ENCODE results near the gene FAM193A.
A peak's percentile ranks its signal among the peaks of the same experiment; 100 is the strongest.
"Not testable (repeated sequence)": the region's sequence is repeated elsewhere in the genome, so short reads cannot be mapped to it uniquely, and the experiment has no call there.

Gene FAM193A

GRCh38 chr4:2652415-2653160 lies 116.1 kb downstream of the FAM193A start:
- H3K27ac Mint-ChIP-seq, result peak overlapping the region; percentile 57
- H3K9me3 Mint-ChIP-seq, result no peaks in the 10 kb centered on the region
- DNase-seq (no peak), ATAC-seq (peak; percentile 34)
- H3K27me3 Mint-ChIP-seq, result no peaks in the 10 kb centered on the region
- no peak overlapping the region for H3K4me3 Mint-ChIP-seq
- peaks cover 29% of the 10 kb centered on the region for H3K4me1 Mint-ChIP-seq
- H3K36me3 Mint-ChIP-seq (ENCODE audit: low read depth), result peaks cover 33% of the 10 kb centered on the region

GRCh38 chr4:2660596-2661211 lies 124.3 kb downstream of the FAM193A start:
- peaks cover 49% of the 10 kb centered on the region for H3K36me3 Mint-ChIP-seq (ENCODE audit: low read depth)
- ATAC-seq, result no peak

GRCh38 chr4:2662598-2662997 lies 126.2 kb downstream of the FAM193A start:
- H3K27me3 Mint-ChIP-seq, result no peaks in the 10 kb centered on the region
- no peak overlapping the region for H3K27ac Mint-ChIP-seq
- ATAC-seq, result no peak
- peaks cover 22% of the 10 kb centered on the region for H3K4me1 Mint-ChIP-seq
- H3K9me3 Mint-ChIP-seq, result no peaks in the 10 kb centered on the region
- DNase-seq, result no peak
- H3K4me3 Mint-ChIP-seq, result no peak overlapping the region
- H3K36me3 Mint-ChIP-seq (ENCODE audit: low read depth), result peaks cover 57% of the 10 kb centered on the region

More at GRCh38 chr4:2660596-2661211, 124.3 kb downstream of the FAM193A start:
- no peak overlapping the region for H3K27ac Mint-ChIP-seq
- H3K4me3 Mint-ChIP-seq, result no peak overlapping the region
- no peaks in the 10 kb centered on the region for H3K9me3 Mint-ChIP-seq
- H3K4me1 Mint-ChIP-seq, result peaks cover 5% of the 10 kb centered on the region
- DNase-seq, result no peak
- H3K27me3 Mint-ChIP-seq, result no peaks in the 10 kb centered on the region

- no peaks in the 10 kb centered on the region for H3K9me3 Mint-ChIP-seq
- no peaks in the 10 kb centered on the region for H3K27me3 Mint-ChIP-seq
- peaks cover 57% of the 10 kb centered on the region for H3K36me3 Mint-ChIP-seq (ENCODE audit: low read depth)
- DNase-seq (no peak), ATAC-seq (no peak)
- H3K4me1 Mint-ChIP-seq, result peaks cover 23% of the 10 kb centered on the region
- no peak overlapping the region for H3K27ac Mint-ChIP-seq
- H3K4me3 Mint-ChIP-seq, result no peak overlapping the region
Measured at GRCh38 chr4:2663275-2663674, 126.8 kb downstream of the FAM193A start.

- Mint-ChIP-seq H3K9me3 (no peaks in the 10 kb centered on the region), H3K4me3 (no peak overlapping the region), H3K4me1 (peaks cover 29% of the 10 kb centered on the region)
Measured at GRCh38 chr4:2666722-2667247, 130.3 kb downstream of the FAM193A start.

GRCh38 chr4:2667428-2667827 lies 131.0 kb downstream of the FAM193A start:
- peaks cover 29% of the 10 kb centered on the region for H3K4me1 Mint-ChIP-seq
- DNase-seq (no peak), ATAC-seq (no peak)
- peaks cover 55% of the 10 kb centered on the region for H3K36me3 Mint-ChIP-seq (ENCODE audit: low read depth)
- H3K27me3 Mint-ChIP-seq, result no peaks in the 10 kb centered on the region
- H3K4me3 Mint-ChIP-seq, result no peak overlapping the region
- peak overlapping the region; percentile 64 for H3K27ac Mint-ChIP-seq
- H3K9me3 Mint-ChIP-seq, result no peaks in the 10 kb centered on the region

More at GRCh38 chr4:2666722-2667247, 130.3 kb downstream of the FAM193A start:
- H3K27ac Mint-ChIP-seq, result peak overlapping the region; percentile 64
- no peaks in the 10 kb centered on the region for H3K27me3 Mint-ChIP-seq
- H3K36me3 Mint-ChIP-seq (ENCODE audit: low read depth), result peaks cover 49% of the 10 kb centered on the region
- no peak for ATAC-seq
- DNase-seq, result no peak

- no peak for ATAC-seq
- Mint-ChIP-seq H3K36me3 (ENCODE audit: low read depth) (peaks cover 51% of the 10 kb centered on the region), H3K27me3 (no peaks in the 10 kb centered on the region), H3K27ac (no peak overlapping the region), H3K9me3 (no peaks in the 10 kb centered on the region), H3K4me1 (peaks cover 23% of the 10 kb centered on the region), H3K4me3 (no peak overlapping the region)
- DNase-seq, result no peak
Measured at GRCh38 chr4:2671267-2671895, 134.9 kb downstream of the FAM193A start.

- H3K36me3 Mint-ChIP-seq (ENCODE audit: low read depth), result peaks cover 51% of the 10 kb centered on the region
- no peak overlapping the region for H3K4me3 Mint-ChIP-seq
- H3K4me1 Mint-ChIP-seq, result peaks cover 19% of the 10 kb centered on the region
- H3K9me3 Mint-ChIP-seq, result no peaks in the 10 kb centered on the region
- no peaks in the 10 kb centered on the region for H3K27me3 Mint-ChIP-seq
- H3K27ac Mint-ChIP-seq, result peak overlapping the region; percentile 1
- ATAC-seq (no peak), DNase-seq (no peak)
Measured at GRCh38 chr4:2672082-2672481, 135.6 kb downstream of the FAM193A start.

- H3K4me1 Mint-ChIP-seq, result peaks cover 16% of the 10 kb centered on the region
- no peak for ATAC-seq
- H3K9me3 Mint-ChIP-seq, result no peaks in the 10 kb centered on the region
- no peak for DNase-seq
- H3K27me3 Mint-ChIP-seq, result no peaks in the 10 kb centered on the region
- H3K4me3 Mint-ChIP-seq, result no peak overlapping the region
- H3K36me3 Mint-ChIP-seq (ENCODE audit: low read depth), result peaks cover 53% of the 10 kb centered on the region
- peak overlapping the region; percentile 1 for H3K27ac Mint-ChIP-seq
Measured at GRCh38 chr4:2672700-2673099, 136.3 kb downstream of the FAM193A start.

- no peaks in the 10 kb centered on the region for H3K9me3 Mint-ChIP-seq
- no peak for ATAC-seq
- H3K27me3 Mint-ChIP-seq, result no peaks in the 10 kb centered on the region
- DNase-seq, result no peak
- H3K36me3 Mint-ChIP-seq (ENCODE audit: low read depth), result peaks cover 53% of the 10 kb centered on the region
- H3K4me3 Mint-ChIP-seq, result no peak overlapping the region
- peaks cover 17% of the 10 kb centered on the region for H3K4me1 Mint-ChIP-seq
- no peak overlapping the region for H3K27ac Mint-ChIP-seq
Measured at GRCh38 chr4:2673157-2673556, 136.7 kb downstream of the FAM193A start.

- Mint-ChIP-seq H3K4me1 (peaks cover 14% of the 10 kb centered on the region), H3K36me3 (ENCODE audit: low read depth) (peaks cover 49% of the 10 kb centered on the region)
- H3K27ac Mint-ChIP-seq, H3K4me3 Mint-ChIP-seq, DNase-seq, H3K9me3 Mint-ChIP-seq, ATAC-seq, H3K27me3 Mint-ChIP-seq: not testable (repeated sequence)
Measured at GRCh38 chr4:2679762-2680161, 143.3 kb downstream of the FAM193A start.

- no peak for ATAC-seq
Measured at GRCh38 chr4:2684486-2684885, 148.0 kb downstream of the FAM193A start.

GRCh38 chr4:2685541-2685940 lies 149.1 kb downstream of the FAM193A start:
- peaks cover 41% of the 10 kb centered on the region for H3K36me3 Mint-ChIP-seq (ENCODE audit: low read depth)
- peak overlapping the region; percentile 21 for H3K27ac Mint-ChIP-seq
- H3K27me3 Mint-ChIP-seq, result no peaks in the 10 kb centered on the region
- ATAC-seq (no peak), DNase-seq (no peak)
- H3K4me1 Mint-ChIP-seq, result peaks cover 29% of the 10 kb centered on the region
- no peak overlapping the region for H3K4me3 Mint-ChIP-seq
- no peaks in the 10 kb centered on the region for H3K9me3 Mint-ChIP-seq

More at GRCh38 chr4:2684486-2684885, 148.0 kb downstream of the FAM193A start:
- H3K4me3 Mint-ChIP-seq, result no peak overlapping the region
- DNase-seq, result no peak
- no peaks in the 10 kb centered on the region for H3K27me3 Mint-ChIP-seq
- H3K4me1 Mint-ChIP-seq, result peaks cover 18% of the 10 kb centered on the region
- H3K9me3 Mint-ChIP-seq, result no peaks in the 10 kb centered on the region
- no peak overlapping the region for H3K27ac Mint-ChIP-seq
- peaks cover 42% of the 10 kb centered on the region for H3K36me3 Mint-ChIP-seq (ENCODE audit: low read depth)

- DNase-seq (no peak), ATAC-seq (no peak)
- Mint-ChIP-seq H3K27ac (peak overlapping the region; percentile 44), H3K36me3 (ENCODE audit: low read depth) (peaks cover 41% of the 10 kb centered on the region), H3K4me3 (no peak overlapping the region), H3K9me3 (no peaks in the 10 kb centered on the region), H3K27me3 (no peaks in the 10 kb centered on the region), H3K4me1 (peaks cover 40% of the 10 kb centered on the region)
Measured at GRCh38 chr4:2686379-2687265, 150.2 kb downstream of the FAM193A start.
